Gastroesophageal sphincter (tissue), 3 donors: ENCODE data around the gene CYP3A4.

Experiments used
- CTCF ChIP-seq, 4 experiments: fragments of 200-600 bp in 2 of 4; fragments of 450-650 bp in 2 of 4; sonication (generic) in 1 of 4; IDR thresholded peaks; one replicate each; pipeline ENCODE4 v1.5.1; 2017 to 2019; ENCODE audit warnings: antibody characterized with exemption in 4 of 4, mild to moderate bottlenecking in 2 of 4, moderate library complexity in 2 of 4
- EP300 ChIP-seq: sonication (generic); formaldehyde crosslinking; IDR thresholded peaks from one replicate; pipeline ENCODE4 v1.6.1; 2017; ENCODE audit warnings: antibody characterized with exemption, mild to moderate bottlenecking
- POLR2A ChIP-seq, 2 donors: fragments of 450-650 bp; IDR thresholded peaks; one replicate each; pipeline ENCODE4 v1.6.1; 2017; ENCODE audit warnings: antibody characterized with exemption in 2 of 2, mild to moderate bottlenecking in 2 of 2, moderate library complexity in 1 of 2

GRCh38 chr7:99786726-99787335 is 2.8 kb upstream of the CYP3A4 start:
- TF ChIP-seq CTCF (IDR thresholded peaks at IDR 0.05), result no peak
- no peak for TF ChIP-seq POLR2A (IDR thresholded peaks at IDR 0.05)
- no peak for TF ChIP-seq EP300
